Uterus (tissue), 2 donors: ENCODE results near the gene AJAP1.

ENCODE experiments used
- CTCF ChIP-seq, 4 experiments: fragments of 200-600 bp in 2 of 4; fragments of 450-650 bp in 2 of 4; sonication (generic) in 2 of 4; IDR thresholded peaks; one replicate each; pipeline ENCODE4 v1.5.1; 2016 to 2019; ENCODE audit warnings: antibody characterized with exemption in 4 of 4, mild to moderate bottlenecking in 2 of 4, moderate library complexity in 1 of 4
- POLR2A ChIP-seq, 2 donors: fragments of 450-650 bp; IDR thresholded peaks; one replicate each; pipeline ENCODE4 v1.6.1; 2016; ENCODE audit warnings: antibody characterized with exemption in 2 of 2, mild to moderate bottlenecking in 1 of 2, moderate library complexity in 1 of 2

GRCh38 chr1:4762146-4762545 lies 107.7 kb downstream of the AJAP1 start:
- no peak for TF ChIP-seq POLR2A (IDR thresholded peaks at IDR 0.05)
- no peak for TF ChIP-seq CTCF (IDR thresholded peaks at IDR 0.05)
